GM12801 (cell line): ENCODE measurements around the gene YIPF5.

Experiments
- CTCF ChIP-seq: IDR thresholded peaks from one replicate; pipeline ENCODE4 v1.5.1; 2011; ENCODE audit warnings: control low read depth; ENCODE audit not compliant: insufficient read length; ENCODE audit errors: extremely low read depth

The YIPF5 gene

GRCh38 chr5:144179226-144179625 lies 8.8 kb upstream of the YIPF5 start:
- no peak for TF ChIP-seq CTCF

- TF ChIP-seq CTCF = no peak
These were observed 7.1 kb upstream of the YIPF5 start for GRCh38 chr5:144177548-144177947.

- TF ChIP-seq CTCF = no peak
These were observed 3.3 kb upstream of the YIPF5 start for GRCh38 chr5:144173766-144174165.

GRCh38 chr5:144169904-144170275 lies 569 bp downstream of the YIPF5 start:
- no peak for TF ChIP-seq CTCF

- no peak for TF ChIP-seq CTCF
These were observed 2.5 kb downstream of the YIPF5 start for GRCh38 chr5:144167998-144168397.

GRCh38 chr5:144166696-144167095 lies 3.8 kb downstream of the YIPF5 start:
- TF ChIP-seq CTCF = no peak

- TF ChIP-seq CTCF = no peak
These were observed 7.8 kb downstream of the YIPF5 start for GRCh38 chr5:144162686-144163085.

- TF ChIP-seq CTCF = no peak
These were observed 13.7 kb downstream of the YIPF5 start for GRCh38 chr5:144156767-144157171.
